ENCODE measurements around the gene ZNF511.

DNA sequence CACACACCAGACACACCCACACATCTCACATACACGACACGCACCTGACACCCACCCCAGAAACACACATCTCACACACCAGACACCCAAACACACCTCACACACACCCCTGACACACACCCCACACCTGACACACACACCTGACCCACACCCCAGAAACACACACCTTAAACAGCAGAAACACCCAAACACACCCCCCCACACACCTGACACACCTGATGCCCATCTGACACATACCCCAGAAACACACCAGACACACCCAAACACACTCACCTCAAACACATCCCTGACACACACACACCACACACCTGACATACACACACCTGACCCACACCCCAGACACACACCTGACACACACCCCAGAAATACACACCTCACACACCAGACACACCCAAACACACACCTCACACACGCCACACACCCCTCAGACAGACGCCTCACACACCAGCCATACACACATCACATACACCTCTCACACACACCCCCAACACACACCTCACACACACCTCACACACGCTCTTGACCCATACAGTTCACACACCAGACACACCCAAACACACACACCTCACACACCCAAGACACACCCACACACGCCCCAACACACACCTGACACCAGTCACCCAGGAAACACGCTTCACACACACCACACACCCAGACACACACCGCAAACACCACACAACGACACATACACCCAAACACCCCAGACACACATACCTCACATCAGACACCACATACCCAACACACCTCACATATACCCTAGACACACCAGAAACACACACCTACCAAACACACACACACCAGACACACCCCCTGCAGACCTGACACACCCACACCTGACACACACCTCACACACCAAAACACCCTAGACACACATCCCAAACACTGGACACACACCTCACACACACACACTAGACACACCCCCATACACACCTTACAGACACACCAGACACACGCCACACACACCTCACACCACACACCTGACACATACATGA, 29.7 kb downstream of the ZNF511 start:
- TF ChIP-seq, protein P1, sequence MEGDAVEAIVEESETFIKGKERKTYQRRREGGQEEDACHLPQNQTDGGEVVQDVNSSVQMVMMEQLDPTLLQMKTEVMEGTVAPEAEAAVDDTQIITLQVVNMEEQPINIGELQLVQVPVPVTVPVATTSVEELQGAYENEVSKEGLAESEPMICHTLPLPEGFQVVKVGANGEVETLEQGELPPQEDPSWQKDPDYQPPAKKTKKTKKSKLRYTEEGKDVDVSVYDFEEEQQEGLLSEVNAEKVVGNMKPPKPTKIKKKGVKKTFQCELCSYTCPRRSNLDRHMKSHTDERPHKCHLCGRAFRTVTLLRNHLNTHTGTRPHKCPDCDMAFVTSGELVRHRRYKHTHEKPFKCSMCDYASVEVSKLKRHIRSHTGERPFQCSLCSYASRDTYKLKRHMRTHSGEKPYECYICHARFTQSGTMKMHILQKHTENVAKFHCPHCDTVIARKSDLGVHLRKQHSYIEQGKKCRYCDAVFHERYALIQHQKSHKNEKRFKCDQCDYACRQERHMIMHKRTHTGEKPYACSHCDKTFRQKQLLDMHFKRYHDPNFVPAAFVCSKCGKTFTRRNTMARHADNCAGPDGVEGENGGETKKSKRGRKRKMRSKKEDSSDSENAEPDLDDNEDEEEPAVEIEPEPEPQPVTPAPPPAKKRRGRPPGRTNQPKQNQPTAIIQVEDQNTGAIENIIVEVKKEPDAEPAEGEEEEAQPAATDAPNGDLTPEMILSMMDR (IDR thresholded peaks at IDR 0.05) = no peak
- TF ChIP-seq POLR2A (IDR thresholded peaks at IDR 0.05) = no peak

Data from uterus (tissue), 2 donors.